GM19467 (cell line): ENCODE measurements around the gene GJA1.

Experiments used
- ATAC-seq: cut with Tn5 transposase; IDR thresholded peaks from one replicate; pipeline ENCODE4 v1.9.1; 2021; ENCODE audit warnings: mild to moderate bottlenecking, moderate library complexity; ENCODE audit not compliant: unreplicated experiment

The GJA1 gene

GRCh38 chr6:121482004-121482693 is 46.7 kb downstream of the GJA1 start:
- ATAC-seq, result no peak

GRCh38 chr6:121482751-121483150 is 47.3 kb downstream of the GJA1 start:
- no peak for ATAC-seq

GRCh38 chr6:121485359-121485811 is 49.9 kb downstream of the GJA1 start:
- ATAC-seq, result no peak

- ATAC-seq, result no peak
Measured at GRCh38 chr6:121491576-121491975, 56.1 kb downstream of the GJA1 start.

GRCh38 chr6:121492536-121492935 is 57.1 kb downstream of the GJA1 start:
- no peak for ATAC-seq

GRCh38 chr6:121497970-121498375 is 62.5 kb downstream of the GJA1 start:
- no peak for ATAC-seq

GRCh38 chr6:121498481-121499276 is 63.2 kb downstream of the GJA1 start:
- ATAC-seq, result no peak
